Type B pancreatic cell (in vitro differentiated cells): ENCODE measurements around the gene DPP6. TPM values are rescaled to one million over a fixed set of nuclear protein-coding genes. Genes with fewer than 3 reads are reported as not detected.
"Not testable (repeated sequence)": the region's sequence is repeated elsewhere in the genome, so short reads cannot be mapped to it uniquely, and the experiment has no call there.

ENCODE experiments used
- DNase-seq: peaks from one replicate; pipeline ENCODE4 v3.0.0; 2021; ENCODE audit warnings: mixed read lengths; ENCODE audit not compliant: unreplicated experiment; ENCODE audit errors: extremely low spot score
- H3K27ac Mint-ChIP-seq: 2 replicates; pipeline ENCODE4 v1.8.0; 2021; ENCODE audit warnings: mild to moderate bottlenecking, mixed read lengths
- H3K27me3 Mint-ChIP-seq: 2 replicates; pipeline ENCODE4 v1.8.0; 2021; ENCODE audit warnings: mixed read lengths
- H3K36me3 Mint-ChIP-seq: 2 replicates; pipeline ENCODE4 v1.8.0; 2021; ENCODE audit warnings: mixed read lengths
- H3K4me1 Mint-ChIP-seq: one replicate; pipeline ENCODE4 v1.8.0; 2021; ENCODE audit warnings: mixed read lengths; ENCODE audit not compliant: unreplicated experiment
- H3K4me3 Mint-ChIP-seq: 2 replicates; pipeline ENCODE4 v1.8.0; 2021; ENCODE audit warnings: mild to moderate bottlenecking, mixed read lengths
- H3K9me3 Mint-ChIP-seq: 2 replicates; pipeline ENCODE4 v1.8.0; 2021; ENCODE audit warnings: mixed read lengths
- long read RNA-seq: library from polyadenylated mRNA; unstranded; transcript quantifications from one replicate; pipeline ENCODE4 v2.0.0, GENCODE V29; 2020
- total RNA-seq: library from RNA; stranded (reverse); gene quantifications from 2 replicates; pipeline ENCODE4 v1.2.1, GENCODE V29; 2021; ENCODE audit warnings: low replicate concordance

Gene DPP6
- 4.1 and 4.9 TPM in 2 replicates for total RNA-seq
- long read RNA-seq, partial matches to known transcripts, result 2 of 8 reads
- long read RNA-seq, other reads (novel, unspliced or antisense), result 5 of 8 reads

DNA sequence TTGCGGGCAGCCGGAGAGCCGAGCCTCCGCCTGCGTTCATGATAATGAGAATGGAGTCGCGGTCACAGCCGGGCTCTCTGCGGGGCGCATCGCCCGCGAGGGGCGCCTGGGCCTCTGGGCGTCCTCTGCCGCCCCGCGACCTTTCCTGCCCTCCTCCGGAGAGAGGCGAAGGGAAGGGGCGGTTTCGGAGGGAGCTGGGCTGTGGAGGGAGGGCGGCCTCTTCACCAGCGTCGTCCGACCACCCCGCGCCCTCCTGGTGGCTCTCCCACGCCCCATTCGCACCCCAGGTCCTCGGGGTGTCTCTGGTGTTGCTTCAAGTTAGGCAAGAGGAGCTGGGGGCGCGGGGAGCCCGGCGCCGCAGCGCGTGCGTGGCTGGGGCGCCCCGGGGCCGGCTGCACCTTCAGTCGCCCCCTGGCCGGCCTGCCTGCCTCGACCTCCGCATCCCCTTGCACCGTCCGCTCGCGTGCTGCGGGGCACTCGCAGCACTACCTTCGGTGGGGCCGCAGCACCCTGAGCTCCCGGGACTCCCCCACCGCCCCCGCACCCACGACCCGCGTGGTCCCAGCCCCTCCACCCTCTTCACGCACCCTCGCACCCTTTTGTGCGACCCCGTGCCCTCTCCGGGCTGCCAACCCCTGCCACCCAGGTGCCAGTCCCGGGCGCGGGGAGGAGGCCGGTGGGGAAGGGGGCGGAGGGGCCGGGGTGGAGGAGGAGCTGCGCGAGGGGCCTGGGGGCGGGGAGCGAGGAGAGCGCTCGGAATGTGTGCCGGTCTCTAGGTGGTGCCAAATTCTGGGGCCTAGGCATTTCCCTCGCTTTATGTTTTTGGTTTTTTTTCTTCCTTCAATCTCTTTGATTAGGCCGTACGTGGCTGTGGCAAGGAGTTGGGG lies at the start of gene DPP6:
DPP6 (plus strand) TSS at position 756 of the 887 bp plus-strand sequence.
- H3K4me3 Mint-ChIP-seq, result peak within 1 kb of the TSS; percentile 68
- not testable (repeated sequence) for DNase-seq

DNA sequence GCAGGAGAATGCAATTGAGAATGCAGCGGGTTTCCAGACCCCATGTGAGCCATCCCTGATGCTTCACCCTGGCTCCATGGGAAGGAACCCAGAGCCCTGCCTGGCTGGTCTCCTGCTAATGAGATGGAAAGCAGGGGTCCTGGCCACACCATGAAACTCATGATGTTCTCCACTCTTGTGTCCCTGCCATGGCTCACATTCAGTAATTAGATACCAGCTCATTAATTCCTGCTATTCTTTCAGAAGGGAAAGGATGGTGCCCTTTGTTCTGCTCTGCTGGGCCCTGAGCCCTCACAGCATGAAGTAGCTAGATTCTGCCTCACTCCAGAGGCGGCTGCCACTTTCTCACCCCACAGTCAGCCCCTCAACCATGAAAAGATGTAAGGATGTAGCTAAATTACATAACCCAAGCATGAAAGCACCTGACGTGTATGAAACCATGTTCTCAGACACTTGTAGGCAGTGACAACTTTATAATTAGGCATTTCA lies 42.7 kb upstream of the DPP6 start:
- not testable (repeated sequence) for H3K27me3 Mint-ChIP-seq, H3K4me1 Mint-ChIP-seq, H3K36me3 Mint-ChIP-seq, DNase-seq, H3K27ac Mint-ChIP-seq, H3K9me3 Mint-ChIP-seq, H3K4me3 Mint-ChIP-seq

More for the DNA sequence above, at the start of gene DPP6:
- H3K36me3 Mint-ChIP-seq, H3K4me1 Mint-ChIP-seq, H3K9me3 Mint-ChIP-seq, H3K27ac Mint-ChIP-seq: not testable (repeated sequence)
- H3K27me3 Mint-ChIP-seq, result peaks cover 31% of the 10 kb centered on the region

DNA sequence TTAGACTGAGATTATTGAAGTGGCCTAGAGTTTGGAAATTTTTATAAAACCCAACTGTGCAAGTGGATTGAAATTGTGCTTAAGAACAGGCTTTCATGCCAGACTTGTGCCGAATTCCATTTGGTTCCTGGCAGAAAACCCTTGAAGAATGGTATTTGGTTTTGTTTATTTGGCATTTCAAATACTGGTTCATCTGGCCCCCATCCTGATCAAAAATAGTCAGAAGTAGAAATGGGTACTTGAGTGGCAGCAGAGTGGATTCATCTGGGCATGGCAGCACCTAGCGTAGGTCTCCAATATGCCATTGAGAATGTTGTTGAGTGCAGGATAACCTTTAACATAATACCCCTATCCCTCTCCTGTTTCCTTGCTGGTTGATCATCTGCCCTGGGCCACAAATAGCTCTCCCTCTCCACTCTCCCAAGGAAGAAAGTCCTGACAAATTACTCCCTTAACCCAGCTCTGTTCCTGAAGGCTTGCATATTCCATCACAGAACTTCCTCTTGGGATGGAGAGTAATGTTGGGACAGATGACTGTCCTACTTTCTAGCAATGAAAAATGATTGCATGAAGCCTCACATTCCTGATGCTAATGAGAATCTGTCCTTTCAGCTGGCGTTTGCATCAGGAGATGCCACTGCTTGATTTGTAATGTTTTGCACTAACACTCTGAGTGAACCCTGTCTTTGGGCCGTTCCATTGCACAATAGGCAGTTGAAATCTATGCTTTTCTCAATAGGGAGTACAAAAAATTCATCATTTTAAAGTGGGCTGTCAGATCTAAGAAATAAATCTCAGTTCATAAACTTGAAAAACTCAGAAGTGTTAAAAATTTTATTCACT lies 41.3 kb upstream of the DPP6 start:
- H3K27me3 Mint-ChIP-seq, H3K4me1 Mint-ChIP-seq, H3K36me3 Mint-ChIP-seq: not testable (repeated sequence)

GRCh38 chr7:154012800-154013199 lies 39.4 kb upstream of the DPP6 start:
- H3K27ac Mint-ChIP-seq, H3K9me3 Mint-ChIP-seq, H3K4me1 Mint-ChIP-seq, H3K36me3 Mint-ChIP-seq, H3K4me3 Mint-ChIP-seq, H3K27me3 Mint-ChIP-seq, DNase-seq: not testable (repeated sequence)

More for the DNA sequence above, 41.3 kb upstream of the DPP6 start:
- not testable (repeated sequence) for H3K27ac Mint-ChIP-seq, DNase-seq, H3K4me3 Mint-ChIP-seq, H3K9me3 Mint-ChIP-seq

DNA sequence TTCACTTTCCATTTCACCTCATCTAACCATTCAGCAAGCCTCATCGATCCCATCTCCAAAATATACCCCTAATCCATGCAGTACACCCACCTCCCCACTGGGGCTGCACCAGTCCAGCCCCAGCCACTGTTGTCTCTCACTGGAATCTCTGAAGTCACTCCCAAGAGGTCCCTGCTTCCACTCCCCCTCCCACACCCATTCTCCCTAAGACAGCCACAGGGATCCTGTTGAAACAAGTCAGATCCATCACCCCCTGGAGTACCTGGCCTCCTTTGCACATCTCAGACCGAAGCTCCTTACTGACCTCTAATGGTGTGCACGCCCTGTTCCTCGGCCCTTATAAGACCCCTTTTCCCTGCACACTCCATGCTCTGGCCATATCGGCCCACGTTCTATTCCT lies 36.6 kb upstream of the DPP6 start:
- not testable (repeated sequence) for H3K4me3 Mint-ChIP-seq, H3K9me3 Mint-ChIP-seq, H3K27me3 Mint-ChIP-seq, H3K36me3 Mint-ChIP-seq, H3K27ac Mint-ChIP-seq, DNase-seq, H3K4me1 Mint-ChIP-seq

GRCh38 chr7:154018354-154018753 lies 33.8 kb upstream of the DPP6 start:
- H3K4me3 Mint-ChIP-seq, H3K9me3 Mint-ChIP-seq, H3K27ac Mint-ChIP-seq, DNase-seq, H3K4me1 Mint-ChIP-seq, H3K36me3 Mint-ChIP-seq, H3K27me3 Mint-ChIP-seq: not testable (repeated sequence)

- H3K4me3 Mint-ChIP-seq, H3K36me3 Mint-ChIP-seq, DNase-seq, H3K27ac Mint-ChIP-seq, H3K9me3 Mint-ChIP-seq, H3K27me3 Mint-ChIP-seq, H3K4me1 Mint-ChIP-seq: not testable (repeated sequence)
These were observed 24.4 kb upstream of the DPP6 start for GRCh38 chr7:154027805-154028204.

GRCh38 chr7:154030476-154031080 lies 21.6 kb upstream of the DPP6 start:
- not testable (repeated sequence) for H3K27ac Mint-ChIP-seq, H3K36me3 Mint-ChIP-seq, H3K4me1 Mint-ChIP-seq, H3K4me3 Mint-ChIP-seq, H3K27me3 Mint-ChIP-seq, DNase-seq, H3K9me3 Mint-ChIP-seq

- H3K36me3 Mint-ChIP-seq, H3K9me3 Mint-ChIP-seq, H3K4me1 Mint-ChIP-seq, H3K4me3 Mint-ChIP-seq, DNase-seq, H3K27me3 Mint-ChIP-seq, H3K27ac Mint-ChIP-seq: not testable (repeated sequence)
These were observed 12.6 kb upstream of the DPP6 start for GRCh38 chr7:154039466-154040165.

GRCh38 chr7:154050394-154050793 lies 1.8 kb upstream of the DPP6 start:
- H3K4me1 Mint-ChIP-seq, H3K27ac Mint-ChIP-seq, H3K36me3 Mint-ChIP-seq, DNase-seq, H3K4me3 Mint-ChIP-seq, H3K9me3 Mint-ChIP-seq: not testable (repeated sequence)
- H3K27me3 Mint-ChIP-seq, result peaks cover 21% of the 10 kb centered on the region

GRCh38 chr7:154051006-154051642 lies 1.1 kb upstream of the DPP6 start:
- H3K27ac Mint-ChIP-seq, H3K4me1 Mint-ChIP-seq, DNase-seq, H3K9me3 Mint-ChIP-seq, H3K36me3 Mint-ChIP-seq, H3K4me3 Mint-ChIP-seq: not testable (repeated sequence)
- peaks cover 26% of the 10 kb centered on the region for H3K27me3 Mint-ChIP-seq

- H3K27ac Mint-ChIP-seq, H3K9me3 Mint-ChIP-seq, H3K4me3 Mint-ChIP-seq, H3K36me3 Mint-ChIP-seq, DNase-seq, H3K4me1 Mint-ChIP-seq: not testable (repeated sequence)
- H3K27me3 Mint-ChIP-seq, result peaks cover 29% of the 10 kb centered on the region
These were observed 493 bp downstream of the DPP6 start for GRCh38 chr7:154052530-154053252.
